Stimulated activated CD4-positive, alpha-beta T cell treated with anti-CD3 and anti-CD28 coated beads, TNF-alpha, amount 100 ng/mL, for 1 hour (primary cell): ENCODE data around the gene PON2.

Experiments
- DNase-seq, 3 donors: peaks; one replicate each; pipeline ENCODE4 v3.0.0-alpha.2; 2020; ENCODE audit warnings: low read depth in 3 of 3, low spot score in 1 of 3

The PON2 gene

DNA sequence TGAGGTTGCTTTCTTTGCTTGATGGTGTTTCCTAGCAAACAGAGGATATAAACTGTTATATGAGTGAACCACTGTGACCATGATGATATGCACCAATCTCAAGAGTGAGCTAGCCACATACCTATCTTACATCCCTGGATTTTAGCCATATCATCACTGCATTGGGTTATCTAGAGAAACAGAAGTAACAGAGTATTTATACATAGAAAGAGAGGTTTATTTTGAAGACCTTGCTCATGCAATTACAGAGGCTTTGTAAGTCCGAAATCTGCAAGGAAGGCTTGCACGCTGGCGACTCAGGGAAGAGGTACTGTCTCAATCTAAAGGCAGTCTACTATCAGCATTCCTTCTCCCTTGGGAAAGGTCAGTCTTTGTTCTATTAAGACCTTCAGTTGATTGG lies 11.8 kb upstream of the PON2 start:
- DNase-seq: no peak

GRCh38 chr7:95444796-95445195 lies 10.0 kb upstream of the PON2 start:
- DNase-seq: no peak

DNA sequence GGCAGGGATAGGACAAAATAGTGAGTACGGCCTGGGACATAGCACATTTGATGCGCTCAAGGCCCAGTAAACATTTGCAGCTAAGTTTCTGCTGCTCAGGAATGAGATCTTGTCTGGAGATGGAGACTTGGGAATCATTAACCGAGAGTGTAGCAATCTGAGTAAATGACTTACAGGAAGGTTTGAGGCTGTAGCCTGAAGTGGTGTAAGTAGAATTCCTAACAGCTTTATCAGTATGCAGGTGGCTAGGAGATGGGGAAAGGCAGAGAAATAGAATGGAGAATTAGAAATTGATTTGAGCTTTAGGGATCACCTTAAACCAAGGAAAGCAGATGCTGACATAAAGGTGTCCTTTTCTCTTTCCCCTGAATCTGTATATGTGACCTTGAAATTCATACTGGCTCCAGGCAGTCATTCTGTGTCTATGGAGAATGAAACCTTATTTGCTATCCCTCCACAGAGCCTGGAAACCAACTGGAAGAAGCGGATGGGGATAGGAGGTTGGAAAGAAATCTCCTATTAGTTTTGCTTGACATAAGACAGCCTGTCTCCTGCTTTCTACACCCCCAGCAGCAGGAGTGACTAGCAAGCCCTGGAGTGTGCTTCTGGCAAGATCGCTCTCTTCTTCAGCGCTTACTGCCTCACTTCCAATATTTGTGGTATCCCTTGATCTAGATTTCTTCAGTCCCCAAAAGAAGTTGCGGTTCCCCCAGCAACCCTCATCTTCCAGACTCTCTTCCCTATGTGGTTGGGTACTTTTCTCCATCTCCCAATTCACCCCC lies 6.4 kb upstream of the PON2 start:
- DNase-seq: no peak

DNA sequence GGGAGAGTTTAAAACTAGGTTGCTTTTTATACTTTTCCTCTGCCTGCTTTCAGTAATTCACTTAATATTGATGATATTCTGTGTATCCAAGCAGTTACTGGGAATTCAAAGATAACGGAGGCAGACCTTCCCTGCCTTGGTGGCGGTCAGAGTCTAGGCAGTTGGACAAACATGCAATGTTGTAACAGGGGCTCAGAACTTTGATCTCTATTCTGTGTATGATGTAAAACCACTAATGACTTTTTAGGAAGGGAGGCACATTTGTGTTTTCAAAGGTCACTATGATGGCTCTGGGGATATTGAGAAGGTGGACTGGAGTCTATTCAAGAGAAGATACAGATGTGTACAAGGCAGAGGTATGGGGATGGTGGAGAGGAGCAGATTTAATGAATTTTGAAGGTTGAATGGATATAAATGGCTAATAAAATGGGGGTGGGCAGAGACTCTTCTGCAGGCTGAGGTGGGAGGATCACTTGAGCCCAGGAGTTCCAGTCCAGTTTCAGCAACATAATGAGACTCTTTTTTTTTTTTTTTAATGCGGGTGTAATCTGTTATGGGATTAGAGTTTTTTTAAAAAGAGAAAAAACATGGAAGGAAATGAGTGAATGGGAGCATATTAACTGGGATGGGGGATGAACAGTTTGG lies 5.7 kb upstream of the PON2 start:
- no peak for DNase-seq

DNA sequence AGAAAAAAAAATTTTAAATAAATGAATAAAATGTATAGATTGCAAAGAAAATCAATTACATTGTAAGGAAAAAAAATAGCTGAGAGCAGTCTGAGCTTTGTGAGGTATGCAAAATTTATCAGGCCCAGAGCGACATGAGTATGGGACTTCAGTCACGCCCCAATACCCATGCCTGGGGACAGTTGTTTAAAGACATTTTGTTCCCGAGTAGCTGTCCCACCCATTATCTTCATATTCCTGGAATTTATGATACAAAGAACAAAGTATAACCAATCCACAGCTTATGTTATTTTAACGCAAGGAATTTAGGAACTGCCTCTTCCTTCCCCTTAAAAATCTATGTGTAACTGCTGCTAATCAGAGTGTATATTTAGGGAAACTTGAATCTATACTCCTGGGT lies 1.6 kb upstream of the PON2 start:
- DNase-seq: no peak

- DNase-seq: no peak
These were observed 573 bp upstream of the PON2 start for GRCh38 chr7:95435422-95435780.

DNA sequence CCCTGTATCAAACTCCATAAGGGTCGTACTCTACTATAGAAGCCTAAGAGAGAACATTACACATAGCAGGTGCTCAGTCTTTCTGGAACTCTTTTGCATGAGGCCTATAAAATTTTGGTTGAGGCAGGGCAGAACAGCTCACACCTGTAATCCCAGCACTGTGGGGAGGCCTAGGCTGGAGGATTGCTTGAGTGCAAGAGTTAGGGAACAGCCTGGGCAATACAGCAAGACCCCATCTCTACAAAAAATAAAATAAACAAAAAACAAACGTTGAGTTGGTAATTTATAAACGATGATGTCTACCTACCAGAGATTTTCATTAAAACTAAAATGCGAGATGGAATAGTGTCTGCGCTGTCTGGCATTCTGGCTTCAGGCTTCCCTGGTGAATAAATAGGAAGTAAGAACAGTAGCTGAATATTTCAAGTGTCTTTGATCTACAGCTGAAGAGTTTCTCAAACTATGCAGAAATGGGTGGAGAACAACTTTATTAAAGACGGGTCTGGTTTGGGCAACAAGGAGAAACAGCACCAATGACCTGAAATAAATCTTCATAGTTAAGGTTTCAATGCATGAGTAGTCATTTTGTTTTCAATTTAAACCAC lies 774 bp downstream of the PON2 start:
- no peak for DNase-seq

GRCh38 chr7:95433129-95433528 lies 1.7 kb downstream of the PON2 start:
- DNase-seq: no peak

DNA sequence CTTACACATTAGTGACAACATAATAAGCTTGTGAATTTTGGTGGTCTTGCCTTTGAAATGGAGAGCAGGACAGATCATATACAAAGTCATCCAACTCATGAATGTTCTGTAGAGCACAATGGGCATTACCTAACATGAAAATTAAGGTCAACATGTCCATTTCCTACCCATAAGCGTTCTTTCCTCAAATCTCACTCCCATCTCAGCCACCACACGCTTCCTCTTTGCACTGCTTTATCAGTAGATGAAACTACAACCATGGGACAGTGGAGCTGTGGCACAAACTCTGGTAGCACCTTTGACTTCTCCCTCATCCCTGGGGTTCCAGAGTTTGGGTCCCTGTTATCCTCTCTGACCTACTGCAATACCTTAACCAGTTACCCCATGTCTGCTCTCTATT lies 2.2 kb downstream of the PON2 start:
- no peak for DNase-seq

GRCh38 chr7:95430864-95431263 lies 4.0 kb downstream of the PON2 start:
- DNase-seq: no peak

GRCh38 chr7:95429241-95429990 lies 5.4 kb downstream of the PON2 start:
- DNase-seq: no peak

DNA sequence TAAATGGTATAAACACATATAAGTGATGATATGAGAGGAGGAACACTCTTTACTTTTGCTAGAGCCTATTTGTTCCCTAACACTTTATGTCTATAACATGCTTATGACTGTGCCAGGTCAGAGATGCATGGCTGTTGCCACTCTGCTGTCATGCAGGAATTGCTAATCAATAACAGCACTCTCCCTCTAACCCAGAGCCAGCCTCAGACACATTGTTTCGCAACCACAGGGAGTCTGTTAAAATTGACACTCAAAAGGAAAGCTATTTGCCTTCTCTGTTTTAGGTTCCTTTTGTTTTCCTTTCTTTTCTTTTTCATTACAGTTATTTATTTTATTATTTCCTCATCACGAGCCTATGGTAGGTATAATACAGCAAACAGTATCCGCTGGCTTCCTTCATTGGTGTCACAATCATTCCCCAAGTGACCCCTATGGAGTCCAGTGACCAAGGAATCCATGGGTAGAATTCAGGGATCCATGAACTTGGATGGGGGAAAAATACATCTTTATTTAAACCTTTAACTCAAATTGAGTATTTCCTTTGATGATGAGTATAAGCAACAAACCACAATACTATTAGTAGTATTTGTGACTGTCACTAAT lies 6.8 kb downstream of the PON2 start:
- DNase-seq: no peak

- no peak for DNase-seq
These were observed 7.7 kb downstream of the PON2 start for GRCh38 chr7:95427166-95427565.

- DNase-seq: no peak
These were observed 9.1 kb downstream of the PON2 start for GRCh38 chr7:95425694-95426093.

GRCh38 chr7:95424716-95425115 lies 10.1 kb downstream of the PON2 start:
- no peak for DNase-seq

DNA sequence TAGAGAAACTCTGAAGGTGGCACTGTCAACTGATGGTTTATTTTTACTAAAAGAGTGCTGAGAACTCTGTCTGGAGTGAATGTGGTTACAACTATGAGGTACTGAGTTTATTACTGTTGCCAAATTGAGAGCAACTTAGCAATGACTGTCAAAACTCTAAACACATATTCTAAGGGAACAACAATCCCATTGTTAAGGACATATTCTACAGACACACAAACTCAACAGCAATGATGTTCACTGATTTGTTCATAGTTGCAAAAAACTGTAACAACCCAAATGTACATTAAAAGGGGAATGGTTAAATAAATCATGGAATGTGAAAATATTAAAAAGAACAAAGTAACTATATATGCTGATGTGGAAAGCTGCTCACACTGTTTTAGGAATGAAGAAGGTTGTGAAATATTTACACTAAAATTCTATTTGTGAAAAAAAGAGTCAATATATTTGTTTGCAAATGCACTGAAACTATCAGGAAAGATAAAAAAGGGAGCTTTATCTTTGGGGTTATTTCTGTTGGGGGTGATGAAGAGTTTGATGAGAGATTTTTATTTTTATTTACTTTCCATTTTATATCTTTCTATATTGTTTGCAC lies 12.9 kb downstream of the PON2 start:
- DNase-seq: no peak

DNA sequence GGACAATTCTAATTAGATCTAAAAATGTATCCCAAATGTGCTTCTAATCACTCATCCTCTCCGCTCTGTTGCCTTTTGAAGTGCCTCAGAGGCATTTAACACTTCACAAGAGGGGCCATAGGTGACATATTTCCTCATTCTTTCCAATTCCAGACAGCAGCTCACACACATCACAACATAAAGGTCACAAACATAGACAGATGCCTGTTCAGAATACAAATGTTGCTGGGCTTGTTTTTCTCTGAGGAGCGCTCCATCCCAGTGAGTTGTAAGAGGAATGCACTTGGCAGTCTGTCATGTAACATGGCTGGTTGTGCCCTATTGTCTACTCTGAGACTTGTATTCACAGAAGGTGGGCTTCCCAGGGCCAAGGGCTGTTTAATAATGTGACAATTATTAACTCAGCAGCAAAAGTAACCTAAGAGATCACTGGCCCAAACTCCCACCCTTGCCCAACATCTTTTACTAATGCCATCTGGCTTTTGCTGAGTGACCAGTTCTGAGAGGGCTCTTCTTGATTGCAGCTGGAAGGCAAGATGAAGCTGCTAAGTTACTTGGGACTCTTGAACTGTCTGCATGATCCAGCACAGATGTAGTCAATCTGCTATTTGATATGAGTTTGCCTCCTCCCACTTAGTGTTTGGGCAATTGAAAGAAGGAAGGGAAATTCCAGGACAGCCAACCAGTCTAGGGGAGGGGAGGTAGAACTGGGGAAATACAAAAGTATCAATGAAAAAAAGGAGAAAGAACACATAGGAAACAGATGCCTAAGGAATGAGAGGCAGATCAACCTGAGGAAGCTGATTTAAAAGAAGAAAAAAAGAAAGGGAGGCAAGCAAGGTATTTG lies 13.6 kb downstream of the PON2 start:
- DNase-seq: no peak

DNA sequence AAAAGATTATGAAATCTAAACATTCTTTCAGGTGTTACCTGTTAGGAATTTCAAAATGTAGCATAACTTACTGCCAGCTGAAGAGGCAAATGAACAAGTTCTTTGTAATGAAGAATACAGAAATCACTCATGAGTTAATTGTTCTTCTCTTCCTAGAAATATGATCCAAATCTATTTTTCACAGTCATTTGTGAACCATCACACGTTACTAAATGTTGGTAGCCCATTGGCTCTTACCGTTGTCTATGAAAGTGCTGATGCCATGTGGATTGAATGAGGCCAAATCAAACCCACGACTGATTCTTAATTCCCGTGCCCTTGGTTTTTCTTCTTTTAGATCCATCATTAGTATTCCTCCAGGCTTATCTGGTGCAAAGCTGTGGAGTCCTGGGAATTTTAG lies 22.8 kb downstream of the PON2 start:
- no peak for DNase-seq

DNA sequence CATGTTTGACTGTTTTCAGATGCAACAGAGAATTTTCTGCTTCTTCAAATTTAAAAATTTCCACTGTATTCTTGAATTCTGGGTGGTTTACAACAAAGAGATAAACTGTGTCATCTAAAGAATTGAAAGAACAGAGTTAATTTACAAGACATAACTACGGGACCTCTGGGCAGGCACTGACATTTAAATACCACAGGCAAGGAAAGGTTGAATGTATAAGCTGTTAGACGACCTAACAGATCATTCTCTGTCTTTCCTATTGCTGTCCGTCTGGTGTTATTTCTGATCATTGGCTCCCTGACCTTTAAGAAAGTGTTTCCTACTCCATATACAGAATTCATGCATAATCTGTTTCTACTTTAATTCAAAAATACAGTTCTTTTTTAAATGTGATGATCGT lies 23.2 kb downstream of the PON2 start:
- no peak for DNase-seq

GRCh38 chr7:95411036-95411435 lies 23.8 kb downstream of the PON2 start:
- DNase-seq: no peak
